Measurements from ENCODE around the gene TMEM109.

TMEM109 gene

GRCh38 chr11:60931917-60932316 is 18.0 kb downstream of the TMEM109 start:
- Histone ChIP-seq H3K4me1 (ENCODE audit: control insufficient read depth in 2 of 2, insufficient read depth in 1 of 2, low read depth in 1 of 2, low read length in 2 of 2) (peaks cover 2 to 5% of the 10 kb centered on the region in 2 donors), H4K91ac (ENCODE audit: low read depth, low read length, poor library complexity) (no peak overlapping the region), H2BK12ac (ENCODE audit: low read length) (no peak overlapping the region), H3K4me3 (ENCODE audit: low read length in 2 of 2) (no peak overlapping the region), H2BK120ac (ENCODE audit: low read depth, low read length) (no peak overlapping the region), H2BK15ac (ENCODE audit: low read length) (no peak overlapping the region), H3K36me3 (replicated peaks in 1 of 2; ENCODE audit: control insufficient read depth in 2 of 2, insufficient read depth in 2 of 2, low read length in 2 of 2) (peaks cover 63 to 98% of the 10 kb centered on the region in 2 donors), H4K8ac (ENCODE audit: low read depth, low read length) (no peak overlapping the region), H2AFZ (ENCODE audit: low read length) (no peak overlapping the region), H3K4ac (ENCODE audit: low read length) (no peak overlapping the region), H3K14ac (ENCODE audit: low read length) (no peak overlapping the region), H3K79me1 (ENCODE audit: low read depth, low read length) (peaks cover 7% of the 10 kb centered on the region), H2AK5ac (ENCODE audit: low read depth, low read length) (no peak overlapping the region), H3K4me2 (ENCODE audit: insufficient read depth, low read length, poor library complexity, severe bottlenecking) (no peak overlapping the region), H3K27me3 (ENCODE audit: control insufficient read depth in 3 of 3, insufficient read depth in 3 of 3, low read depth in 1 of 3, low read length in 3 of 3) (no peaks in the 10 kb centered on the region), H3K9me3 (replicated peaks in 1 of 2; ENCODE audit: control insufficient read depth in 2 of 2, insufficient read depth in 1 of 2, low read depth in 1 of 2, low read length in 2 of 2) (no peaks in the 10 kb centered on the region), H3K18ac (ENCODE audit: low read length) (peak overlapping the region; percentile 45), H3K23ac (ENCODE audit: low read depth, low read length, poor library complexity) (no peak overlapping the region), H3K9ac (ENCODE audit: low read depth, low read length, poor library complexity) (no peak overlapping the region), H3K27ac (replicated peaks; ENCODE audit: low read length) (no peak overlapping the region), H2BK5ac (ENCODE audit: low read length) (peak overlapping the region; percentile 26)
- WGBS, 2 donors (ENCODE audit: extremely low coverage in 2 of 2, insufficient read length in 2 of 2, insufficient replicate concordance in 1 of 2) = no CpG with 5 or more reads among the region's 9 CpGs
- no peak for DNase-seq (ENCODE audit: low spot score)

- no peaks in the 10 kb centered on the region for H3K27me3 ChIP-seq (ENCODE audit: control insufficient read depth in 3 of 3, insufficient read depth in 3 of 3, low read depth in 1 of 3, low read length in 3 of 3)
- no peak overlapping the region for H2BK15ac ChIP-seq (ENCODE audit: low read length)
- no peak overlapping the region for H3K23ac ChIP-seq (ENCODE audit: low read depth, low read length, poor library complexity)
- no peak for DNase-seq (ENCODE audit: low spot score)
- H2BK120ac ChIP-seq (ENCODE audit: low read depth, low read length) = no peak overlapping the region
- H3K14ac ChIP-seq (ENCODE audit: low read length) = no peak overlapping the region
- peaks cover 3% of the 10 kb centered on the region for H3K79me1 ChIP-seq (ENCODE audit: low read depth, low read length)
- H4K91ac ChIP-seq (ENCODE audit: low read depth, low read length, poor library complexity) = no peak overlapping the region
- H3K4me3 ChIP-seq (ENCODE audit: low read length in 2 of 2) = no peak overlapping the region
- no peak overlapping the region for H2BK5ac ChIP-seq (ENCODE audit: low read length)
- H3K9me3 ChIP-seq (replicated peaks in 1 of 2; ENCODE audit: control insufficient read depth in 2 of 2, insufficient read depth in 1 of 2, low read depth in 1 of 2, low read length in 2 of 2) = no peaks in the 10 kb centered on the region
- H3K4ac ChIP-seq (ENCODE audit: low read length) = no peak overlapping the region
- H2AFZ ChIP-seq (ENCODE audit: low read length) = no peak overlapping the region
- H3K4me1 ChIP-seq (ENCODE audit: control insufficient read depth in 2 of 2, insufficient read depth in 1 of 2, low read depth in 1 of 2, low read length in 2 of 2) = peaks cover 2 to 5% of the 10 kb centered on the region in 2 donors
- no peak overlapping the region for H3K4me2 ChIP-seq (ENCODE audit: insufficient read depth, low read length, poor library complexity, severe bottlenecking)
- peaks cover 63 to 97% of the 10 kb centered on the region in 2 donors for H3K36me3 ChIP-seq (replicated peaks in 1 of 2; ENCODE audit: control insufficient read depth in 2 of 2, insufficient read depth in 2 of 2, low read length in 2 of 2)
- H2BK12ac ChIP-seq (ENCODE audit: low read length) = no peak overlapping the region
- H2AK5ac ChIP-seq (ENCODE audit: low read depth, low read length) = no peak overlapping the region
- H3K9ac ChIP-seq (ENCODE audit: low read depth, low read length, poor library complexity) = peak overlapping the region; percentile 18
- H3K18ac ChIP-seq (ENCODE audit: low read length) = peak overlapping the region; percentile 54
- peak overlapping the region; percentile 13 for H3K27ac ChIP-seq (replicated peaks; ENCODE audit: low read length)
- WGBS, 2 donors (ENCODE audit: extremely low coverage in 2 of 2, insufficient read length in 2 of 2, insufficient replicate concordance in 1 of 2) = no CpG with 5 or more reads among the region's 5 CpGs
- H4K8ac ChIP-seq (ENCODE audit: low read depth, low read length) = no peak overlapping the region
Measured at GRCh38 chr11:60932605-60933356, 18.8 kb downstream of the TMEM109 start.

GRCh38 chr11:60933416-60934123 is 19.6 kb downstream of the TMEM109 start:
- no peak for DNase-seq (ENCODE audit: low spot score)
- H2BK5ac ChIP-seq (ENCODE audit: low read length) = no peak overlapping the region
- peak overlapping the region; percentile 21 for H3K23ac ChIP-seq (ENCODE audit: low read depth, low read length, poor library complexity)
- H3K4me3 ChIP-seq (ENCODE audit: low read length in 2 of 2) = no peak overlapping the region
- H3K4me1 ChIP-seq (ENCODE audit: control insufficient read depth in 2 of 2, insufficient read depth in 1 of 2, low read depth in 1 of 2, low read length in 2 of 2) = peaks cover 2 to 6% of the 10 kb centered on the region in 2 donors
- no peak overlapping the region for H2AK5ac ChIP-seq (ENCODE audit: low read depth, low read length)
- H2BK15ac ChIP-seq (ENCODE audit: low read length) = peak overlapping the region; percentile 78
- no peak overlapping the region for H3K4me2 ChIP-seq (ENCODE audit: insufficient read depth, low read length, poor library complexity, severe bottlenecking)
- H2AFZ ChIP-seq (ENCODE audit: low read length) = no peak overlapping the region
- no peak overlapping the region for H3K4ac ChIP-seq (ENCODE audit: low read length)
- no peak overlapping the region for H2BK120ac ChIP-seq (ENCODE audit: low read depth, low read length)
- peaks cover 59 to 89% of the 10 kb centered on the region in 2 donors for H3K36me3 ChIP-seq (replicated peaks in 1 of 2; ENCODE audit: control insufficient read depth in 2 of 2, insufficient read depth in 2 of 2, low read length in 2 of 2)
- peaks cover 3% of the 10 kb centered on the region for H3K79me1 ChIP-seq (ENCODE audit: low read depth, low read length)
- peak overlapping the region; percentile 48 for H2BK12ac ChIP-seq (ENCODE audit: low read length)
- H3K27ac ChIP-seq (replicated peaks; ENCODE audit: low read length) = no peak overlapping the region
- H3K9ac ChIP-seq (ENCODE audit: low read depth, low read length, poor library complexity) = no peak overlapping the region
- no CpG with 5 or more reads among the region's 37 CpGs for WGBS, 2 donors (ENCODE audit: extremely low coverage in 2 of 2, insufficient read length in 2 of 2, insufficient replicate concordance in 1 of 2)
- H4K91ac ChIP-seq (ENCODE audit: low read depth, low read length, poor library complexity) = no peak overlapping the region
- H3K9me3 ChIP-seq (replicated peaks in 1 of 2; ENCODE audit: control insufficient read depth in 2 of 2, insufficient read depth in 1 of 2, low read depth in 1 of 2, low read length in 2 of 2) = no peaks in the 10 kb centered on the region
- no peaks in the 10 kb centered on the region for H3K27me3 ChIP-seq (ENCODE audit: control insufficient read depth in 3 of 3, insufficient read depth in 3 of 3, low read depth in 1 of 3, low read length in 3 of 3)
- peak overlapping the region; percentile 21 for H3K18ac ChIP-seq (ENCODE audit: low read length)
- peak overlapping the region; percentile 74 for H4K8ac ChIP-seq (ENCODE audit: low read depth, low read length)
- no peak overlapping the region for H3K14ac ChIP-seq (ENCODE audit: low read length)

- no peak overlapping the region for H2AFZ ChIP-seq (ENCODE audit: low read length)
- peak overlapping the region; percentile 3 for H3K9ac ChIP-seq (ENCODE audit: low read depth, low read length, poor library complexity)
- H3K18ac ChIP-seq (ENCODE audit: low read length) = peak overlapping the region; percentile 21
- no CpG with 5 or more reads among the region's 57 CpGs for WGBS, 2 donors (ENCODE audit: extremely low coverage in 2 of 2, insufficient read length in 2 of 2, insufficient replicate concordance in 1 of 2)
- H3K4me1 ChIP-seq (ENCODE audit: control insufficient read depth in 2 of 2, insufficient read depth in 1 of 2, low read depth in 1 of 2, low read length in 2 of 2) = peaks cover 2 to 8% of the 10 kb centered on the region in 2 donors
- H2BK15ac ChIP-seq (ENCODE audit: low read length) = no peak overlapping the region
- H3K14ac ChIP-seq (ENCODE audit: low read length) = no peak overlapping the region
- H3K4me3 ChIP-seq (ENCODE audit: low read length in 2 of 2) = no peak overlapping the region
- H2BK120ac ChIP-seq (ENCODE audit: low read depth, low read length) = no peak overlapping the region
- H3K27me3 ChIP-seq (ENCODE audit: control insufficient read depth in 3 of 3, insufficient read depth in 3 of 3, low read depth in 1 of 3, low read length in 3 of 3) = no peaks in the 10 kb centered on the region
- no peak overlapping the region for H3K23ac ChIP-seq (ENCODE audit: low read depth, low read length, poor library complexity)
- H3K79me1 ChIP-seq (ENCODE audit: low read depth, low read length) = peaks cover 3% of the 10 kb centered on the region
- H2BK12ac ChIP-seq (ENCODE audit: low read length) = no peak overlapping the region
- DNase-seq (ENCODE audit: low spot score) = no peak
- no peaks in the 10 kb centered on the region for H3K9me3 ChIP-seq (replicated peaks in 1 of 2; ENCODE audit: control insufficient read depth in 2 of 2, insufficient read depth in 1 of 2, low read depth in 1 of 2, low read length in 2 of 2)
- no peak overlapping the region for H4K8ac ChIP-seq (ENCODE audit: low read depth, low read length)
- no peak overlapping the region for H3K4me2 ChIP-seq (ENCODE audit: insufficient read depth, low read length, poor library complexity, severe bottlenecking)
- no peak overlapping the region for H2AK5ac ChIP-seq (ENCODE audit: low read depth, low read length)
- no peak overlapping the region for H3K27ac ChIP-seq (replicated peaks; ENCODE audit: low read length)
- peaks cover 52 to 82% of the 10 kb centered on the region in 2 donors for H3K36me3 ChIP-seq (replicated peaks in 1 of 2; ENCODE audit: control insufficient read depth in 2 of 2, insufficient read depth in 2 of 2, low read length in 2 of 2)
- H2BK5ac ChIP-seq (ENCODE audit: low read length) = no peak overlapping the region
- H4K91ac ChIP-seq (ENCODE audit: low read depth, low read length, poor library complexity) = no peak overlapping the region
- H3K4ac ChIP-seq (ENCODE audit: low read length) = no peak overlapping the region
Measured at GRCh38 chr11:60934124-60934789, 20.3 kb downstream of the TMEM109 start.

All from neuronal stem cell (in vitro differentiated cells).